GM19240 (cell line): Measurements from ENCODE around the gene PPM1J.
"Not testable (repeated sequence)": the region's sequence is repeated elsewhere in the genome, so short reads cannot be mapped to it uniquely, and the experiment has no call there.

Experiments
- DNase-seq: peaks from one replicate; pipeline ENCODE4 v3.0.0; 2011; ENCODE audit warnings: low spot score; ENCODE audit not compliant: insufficient read length

The PPM1J gene

DNA sequence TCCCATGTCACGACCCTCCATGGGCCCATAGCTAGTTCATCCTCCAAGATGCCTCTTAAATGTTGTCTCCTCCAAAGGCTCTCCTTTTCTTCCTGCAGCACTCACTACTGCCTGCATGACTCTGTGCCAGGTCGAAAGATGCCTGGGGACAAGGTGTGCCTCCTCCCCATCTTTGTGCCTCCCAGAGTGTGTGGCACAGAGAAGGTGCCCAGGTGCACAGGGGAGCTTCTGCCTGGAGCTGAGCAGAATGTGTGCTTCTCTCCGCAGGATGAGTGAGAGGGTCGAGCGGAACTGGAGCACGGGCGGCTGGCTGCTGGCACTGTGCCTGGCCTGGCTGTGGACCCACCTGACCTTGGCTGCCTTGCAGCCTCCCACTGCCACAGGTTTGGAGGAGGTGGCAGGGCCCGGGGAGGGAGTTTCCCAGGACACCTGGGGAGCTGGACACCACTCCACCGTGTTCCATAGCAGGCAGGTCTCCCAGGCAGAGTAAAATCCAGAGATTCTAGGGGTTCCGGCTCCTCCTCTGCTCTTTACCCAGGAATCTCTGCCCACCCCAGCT, 6.9 kb upstream of the PPM1J start:
- DNase-seq = no peak

DNA sequence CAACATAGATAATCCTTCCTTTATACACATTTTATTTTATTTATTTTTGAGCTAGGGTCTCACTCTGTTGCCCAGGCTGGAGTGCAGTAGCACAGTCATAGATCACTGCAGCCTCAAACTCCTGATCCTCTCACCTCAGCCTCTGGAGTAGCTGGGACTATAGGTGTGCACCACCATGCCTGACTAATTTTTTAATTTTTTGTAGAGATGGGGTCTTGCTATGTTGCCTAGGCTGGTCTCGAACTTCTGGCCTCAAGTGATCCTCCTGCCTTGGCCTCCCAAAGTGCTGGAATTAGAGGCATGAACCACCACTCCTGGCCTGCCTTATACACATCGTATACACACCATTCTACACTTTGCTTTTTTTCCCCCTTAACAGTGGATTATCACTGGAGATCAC, 6.2 kb upstream of the PPM1J start:
- DNase-seq = not testable (repeated sequence)

DNA sequence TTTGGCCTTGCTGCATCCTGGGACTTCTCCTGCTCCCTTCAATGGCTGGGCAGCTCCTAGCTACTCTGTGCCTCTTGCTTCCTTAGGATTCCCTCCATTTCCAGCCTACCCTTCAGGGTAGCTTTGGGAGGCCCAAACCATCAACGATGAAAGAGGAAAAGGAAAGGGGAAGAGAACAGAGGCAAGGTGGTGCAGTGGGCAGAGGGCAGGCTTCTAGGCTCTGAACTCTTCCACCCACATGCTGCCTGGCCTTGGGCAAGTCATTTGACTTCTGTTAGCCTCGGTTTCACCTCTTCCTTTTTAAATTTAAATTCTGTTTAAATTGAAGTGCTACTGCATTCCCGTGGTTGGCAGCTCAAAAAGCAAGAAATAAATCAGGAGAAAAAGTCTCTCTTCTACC, 5.7 kb upstream of the PPM1J start:
- DNase-seq = no peak

DNA sequence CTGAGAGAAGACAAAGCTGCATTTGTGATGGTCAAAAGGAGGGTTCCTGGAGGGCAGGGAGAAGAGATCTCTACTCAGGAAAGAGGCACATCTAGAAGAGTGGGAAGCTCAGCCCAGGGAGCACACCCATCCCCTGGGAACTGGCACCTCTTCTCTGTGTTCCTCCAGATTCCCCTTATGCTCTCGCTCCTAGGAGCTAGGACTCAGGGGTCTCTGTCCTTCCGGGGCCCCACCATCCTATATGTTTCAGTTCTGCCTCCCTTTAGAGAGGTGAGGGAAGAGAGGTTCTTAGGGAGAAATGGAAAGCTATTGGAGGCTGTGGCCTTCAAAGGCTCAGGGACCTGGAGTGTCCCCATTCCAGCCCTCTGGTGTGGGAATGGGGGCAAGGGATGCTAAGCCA, 4.6 kb upstream of the PPM1J start:
- no peak for DNase-seq

GRCh38 chr1:112718691-112719418, 3.7 kb upstream of the PPM1J start:
- peak; percentile 70 for DNase-seq

DNA sequence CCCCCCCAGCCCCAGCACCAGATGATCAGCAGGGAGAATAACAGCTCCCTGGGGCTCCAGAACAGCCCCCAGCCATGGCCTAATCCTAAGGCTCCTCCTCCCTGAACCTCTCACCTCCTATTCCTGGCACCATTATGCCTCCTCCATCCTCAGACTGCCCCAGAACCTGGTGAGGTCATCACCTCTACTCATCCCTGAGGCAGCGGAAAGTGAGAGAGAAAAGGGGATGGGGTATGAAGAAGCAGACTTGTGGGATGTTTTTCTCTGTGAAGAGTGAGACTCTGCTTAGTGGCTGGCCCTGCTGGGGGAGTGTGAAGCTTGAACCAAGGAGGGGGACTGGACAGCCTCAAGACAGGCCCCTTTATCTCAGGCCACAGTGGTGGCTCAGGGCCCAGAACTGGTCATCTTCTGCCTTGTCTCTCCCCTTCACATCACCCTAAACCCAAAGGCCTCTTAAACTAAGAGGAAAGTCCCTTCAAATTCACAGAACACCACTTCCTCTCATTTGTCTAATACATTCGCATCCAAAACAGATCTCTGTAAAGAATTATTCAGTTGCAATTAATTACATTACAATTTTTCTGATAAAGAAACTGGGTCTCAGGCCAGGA, 2.2 kb upstream of the PPM1J start:
- DNase-seq = no peak

DNA sequence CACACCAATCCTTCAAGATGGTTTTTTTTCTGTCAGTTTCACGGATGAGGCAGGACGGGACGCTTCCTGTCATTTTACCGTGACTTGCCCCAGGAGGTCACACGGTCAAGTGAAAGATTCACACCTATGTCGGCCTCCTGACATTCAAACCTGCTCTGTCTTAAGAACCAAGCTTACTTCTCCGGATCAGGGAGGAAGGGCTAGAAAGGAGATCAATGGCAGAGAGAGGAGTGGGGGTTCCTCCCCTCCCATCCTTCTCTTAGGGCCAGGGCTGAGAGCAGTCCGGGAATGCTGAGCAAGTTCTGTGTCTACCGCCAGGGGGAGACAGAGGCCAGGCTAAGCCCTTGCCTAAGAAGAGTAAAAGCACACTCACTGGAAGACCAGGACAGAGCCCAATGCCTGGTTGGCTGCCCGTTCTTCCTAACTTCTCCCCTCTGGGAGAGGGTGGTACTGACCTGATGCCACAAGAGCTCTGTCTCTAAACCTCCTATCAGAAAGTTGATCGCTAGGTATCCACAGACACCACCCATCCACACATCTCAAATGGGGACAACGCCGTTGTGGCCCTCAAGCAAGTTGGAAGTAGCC, 1.1 kb upstream of the PPM1J start:
- DNase-seq = peak; percentile 75

GRCh38 chr1:112714313-112715263, 544 bp downstream of the PPM1J start:
- no peak for DNase-seq

DNA sequence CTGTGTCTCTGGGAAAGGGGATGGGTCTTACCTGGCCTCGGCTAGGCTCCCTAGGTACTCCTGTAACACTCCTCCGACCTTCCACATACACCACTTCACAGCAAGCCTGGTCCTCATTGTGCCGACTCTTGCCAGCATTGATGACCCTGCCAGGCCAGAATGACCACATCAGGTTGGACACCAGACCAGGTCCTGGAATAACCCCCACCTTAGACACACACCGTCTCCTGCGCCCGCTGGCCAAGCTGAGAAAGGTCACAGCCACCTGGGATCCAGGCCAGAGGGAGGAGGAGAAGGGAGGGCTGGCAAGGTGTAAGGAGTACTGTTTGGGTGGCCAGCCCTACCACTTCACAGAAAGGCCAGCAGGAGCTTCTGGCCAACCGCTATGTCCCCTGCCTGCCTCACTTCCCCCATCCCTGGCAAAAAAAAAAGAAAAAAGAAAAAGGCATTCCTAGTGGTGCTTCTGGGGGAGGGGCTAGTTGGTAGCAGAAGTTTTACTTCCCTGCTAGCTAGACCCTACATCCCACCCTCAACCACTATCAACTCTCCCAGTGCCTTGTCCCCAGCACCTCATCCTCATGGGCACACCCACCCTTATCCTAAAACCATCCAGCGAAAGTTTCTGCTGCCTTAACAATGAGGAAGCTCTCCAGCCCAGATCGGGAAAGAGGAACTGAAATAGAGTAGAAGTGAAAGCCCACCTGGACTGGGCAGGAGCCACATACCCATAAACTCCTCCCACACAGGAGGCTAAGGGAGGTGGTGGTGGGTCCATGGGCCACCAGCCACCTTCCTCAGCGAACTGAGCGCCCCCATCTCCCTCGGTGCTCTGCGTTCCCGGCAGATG, 1.4 kb downstream of the PPM1J start:
- DNase-seq = peak; percentile 54

DNA sequence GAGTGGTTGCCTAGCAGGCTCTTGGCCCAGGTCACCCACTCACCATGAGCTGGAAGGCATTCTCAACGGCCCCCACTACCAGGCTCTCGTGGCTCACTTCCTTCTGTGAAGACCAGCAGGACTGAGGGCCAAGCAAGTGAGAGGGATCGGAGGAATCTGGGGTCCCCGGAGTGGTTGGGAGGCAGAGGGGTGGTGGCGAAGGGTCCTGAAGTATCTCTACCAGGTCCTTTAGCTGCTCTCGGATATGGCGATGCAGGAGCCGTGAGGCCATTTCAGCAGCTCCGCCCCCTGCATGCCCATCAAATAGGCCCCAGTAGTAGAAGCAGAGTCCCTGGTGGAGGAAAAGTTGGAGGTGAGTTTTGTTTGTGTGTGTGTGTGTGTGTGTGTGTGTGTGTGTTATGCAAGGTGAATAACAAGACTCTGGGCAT, 2.4 kb downstream of the PPM1J start:
- no peak for DNase-seq

DNA sequence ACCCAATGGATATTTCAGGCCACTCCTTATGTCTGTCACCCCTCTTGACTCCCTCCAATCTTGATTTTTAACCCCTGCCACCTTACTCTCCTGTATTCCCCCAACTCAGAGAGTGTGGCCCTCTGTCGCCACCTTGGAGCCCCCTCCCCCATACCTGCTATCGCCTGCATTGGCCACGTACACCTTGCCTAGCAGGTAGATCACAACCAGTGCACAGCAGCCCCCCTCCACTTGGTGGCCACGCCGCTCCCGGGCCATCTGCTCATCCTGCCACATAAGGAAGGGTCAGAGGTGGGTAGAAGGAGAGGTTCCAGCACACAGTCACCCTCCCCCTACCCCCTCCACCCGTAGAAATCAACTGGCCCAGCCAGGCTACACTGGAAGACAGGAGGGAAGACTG, 2.9 kb downstream of the PPM1J start:
- no peak for DNase-seq

DNA sequence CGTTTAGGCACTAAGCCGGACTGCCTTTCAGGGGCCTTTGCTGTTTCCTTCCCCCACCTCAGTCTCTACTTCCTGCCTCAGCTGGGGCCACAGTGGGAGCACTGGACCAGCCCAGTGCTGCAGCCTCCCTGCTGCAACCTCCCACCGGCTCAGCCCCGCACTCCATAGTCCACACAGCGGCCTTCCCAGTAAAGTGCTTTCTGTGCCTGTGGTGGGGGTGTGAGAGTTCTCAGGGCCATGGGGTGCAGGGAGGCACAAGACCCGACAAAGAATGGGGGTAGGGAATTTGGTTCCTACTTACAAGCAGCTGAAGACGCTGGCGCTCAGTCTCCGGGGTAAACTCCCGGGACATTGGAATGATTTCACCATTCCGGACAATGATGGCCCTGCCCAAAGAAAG, 3.5 kb downstream of the PPM1J start:
- no peak for DNase-seq

- no peak for DNase-seq
Measured at GRCh38 chr1:112711041-112711440, 4.1 kb downstream of the PPM1J start.

- no peak for DNase-seq
Measured at GRCh38 chr1:112710586-112710985, 4.5 kb downstream of the PPM1J start.

- no peak for DNase-seq
Measured at GRCh38 chr1:112710159-112710558, 5.0 kb downstream of the PPM1J start.

- DNase-seq = no peak
Measured at GRCh38 chr1:112708489-112708888, 6.6 kb downstream of the PPM1J start.

GRCh38 chr1:112708002-112708448, 7.1 kb downstream of the PPM1J start:
- no peak for DNase-seq

GRCh38 chr1:112707221-112708001, 7.7 kb downstream of the PPM1J start:
- DNase-seq = peak; percentile 67

- DNase-seq = peak; percentile 52
Measured at GRCh38 chr1:112706505-112707220, 8.5 kb downstream of the PPM1J start, which contains the start of gene RHOC. RHOC (minus strand) TSS chr1:112707127; CDS start chr1:112703799, 3,328 bp downstream.
